HG03575 (cell line): ENCODE data around the gene PCBP1.
"Not testable (repeated sequence)": the region's sequence is repeated elsewhere in the genome, so short reads cannot be mapped to it uniquely, and the experiment has no call there.

Experiments
- ATAC-seq: cut with Tn5 transposase; IDR thresholded peaks from one replicate; pipeline ENCODE4 v1.9.1; 2021; ENCODE audit not compliant: unreplicated experiment, insufficient number of reproducible peaks, low FRiP score; ENCODE audit errors: extremely low read depth

Gene PCBP1

GRCh38 chr2:70073493-70073892 is 13.8 kb upstream of the PCBP1 start:
- no peak for ATAC-seq

- no peak for ATAC-seq
Measured at GRCh38 chr2:70078384-70078783, 8.9 kb upstream of the PCBP1 start.

- ATAC-seq: no peak
Measured at GRCh38 chr2:70080610-70081200, 6.6 kb upstream of the PCBP1 start.

- no peak for ATAC-seq
Measured at GRCh38 chr2:70081221-70081620, 6.1 kb upstream of the PCBP1 start.

GRCh38 chr2:70083344-70084156 is 3.7 kb upstream of the PCBP1 start:
- no peak for ATAC-seq

GRCh38 chr2:70084973-70085710 is 2.1 kb upstream of the PCBP1 start:
- ATAC-seq: no peak

- no peak for ATAC-seq
Measured at GRCh38 chr2:70085711-70086277, 1.5 kb upstream of the PCBP1 start.

GRCh38 chr2:70086278-70086837 is 919 bp upstream of the PCBP1 start:
- no peak for ATAC-seq

GRCh38 chr2:70087702-70088597 is 673 bp downstream of the PCBP1 start:
- ATAC-seq: no peak

- ATAC-seq: no peak
Measured at GRCh38 chr2:70088598-70089219, 1.4 kb downstream of the PCBP1 start.

GRCh38 chr2:70089220-70089982 is 2.1 kb downstream of the PCBP1 start:
- no peak for ATAC-seq

GRCh38 chr2:70089983-70090525 is 2.8 kb downstream of the PCBP1 start:
- ATAC-seq: no peak

- no peak for ATAC-seq
Measured at GRCh38 chr2:70090706-70091334, 3.5 kb downstream of the PCBP1 start.

GRCh38 chr2:70091364-70091763 is 4.1 kb downstream of the PCBP1 start:
- ATAC-seq: no peak

- ATAC-seq: no peak
Measured at GRCh38 chr2:70091816-70092215, 4.5 kb downstream of the PCBP1 start.

GRCh38 chr2:70092576-70093243 is 5.4 kb downstream of the PCBP1 start:
- not testable (repeated sequence) for ATAC-seq
